ENCODE data around the gene HDDC2.

Gene HDDC2, protein sequence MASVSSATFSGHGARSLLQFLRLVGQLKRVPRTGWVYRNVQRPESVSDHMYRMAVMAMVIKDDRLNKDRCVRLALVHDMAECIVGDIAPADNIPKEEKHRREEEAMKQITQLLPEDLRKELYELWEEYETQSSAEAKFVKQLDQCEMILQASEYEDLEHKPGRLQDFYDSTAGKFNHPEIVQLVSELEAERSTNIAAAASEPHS

DNA sequence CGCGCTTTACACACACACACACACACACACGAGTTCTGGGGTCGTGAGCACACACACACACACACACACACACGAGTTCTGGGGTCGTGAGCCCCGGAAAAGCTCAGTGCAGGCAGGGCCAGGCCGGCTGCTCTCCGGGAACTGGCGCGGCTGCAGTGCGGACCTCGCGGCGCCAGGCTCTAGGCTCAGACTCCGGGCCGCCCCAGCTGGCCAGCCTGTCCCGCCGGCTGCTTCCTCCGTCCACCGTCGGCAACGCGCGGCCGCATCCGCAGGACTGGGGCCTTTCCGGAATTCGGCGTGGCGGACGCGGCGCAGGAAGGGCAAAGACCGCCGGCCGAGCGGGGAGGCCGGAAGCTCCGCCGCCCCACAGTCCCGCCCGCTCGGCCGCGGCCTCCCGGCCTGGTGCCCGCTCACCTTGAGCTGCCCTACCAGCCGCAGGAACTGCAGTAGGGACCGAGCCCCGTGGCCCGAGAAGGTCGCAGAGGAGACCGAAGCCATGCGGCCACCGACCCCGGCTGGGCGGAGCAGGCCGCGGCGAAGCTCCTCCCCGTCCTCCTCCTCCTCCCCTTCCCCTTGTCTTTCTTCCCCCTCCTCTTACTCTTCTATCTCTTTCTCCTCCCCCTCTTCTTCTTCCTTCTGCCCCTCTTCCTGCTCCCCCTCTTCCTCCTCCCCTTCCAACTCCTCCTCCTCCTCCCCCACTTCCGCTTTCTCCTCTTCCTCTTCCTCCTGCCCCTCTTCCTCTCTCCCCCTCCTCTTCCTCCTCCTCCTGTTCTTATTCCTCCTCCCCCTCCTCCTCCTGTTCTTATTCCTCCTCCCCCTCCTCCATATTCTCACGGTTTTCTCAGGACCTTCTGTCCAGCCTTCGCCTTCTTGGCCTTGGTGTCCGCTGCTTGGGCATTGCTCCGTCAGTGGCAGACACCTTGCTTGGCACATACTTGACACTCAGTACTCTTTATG lies at the start of gene HDDC2:
TSS of gene HDDC2 (minus strand) at position 533 of the 957 bp plus-strand sequence. CDS start at position 498, 35 bp downstream.
- DNase-seq = peak; percentile 38

- DNase-seq = no peak
Measured at GRCh38 chr6:125346926-125347563, 45.3 kb upstream of the HDDC2 start.

- no peak for DNase-seq
Measured at GRCh38 chr6:125346201-125346925, 44.6 kb upstream of the HDDC2 start.

- no peak for DNase-seq
Measured at GRCh38 chr6:125341460-125341859, 39.7 kb upstream of the HDDC2 start.

GRCh38 chr6:125340991-125341390 lies 39.2 kb upstream of the HDDC2 start:
- DNase-seq = no peak

GRCh38 chr6:125340175-125340835 lies 38.5 kb upstream of the HDDC2 start:
- DNase-seq = no peak

DNA sequence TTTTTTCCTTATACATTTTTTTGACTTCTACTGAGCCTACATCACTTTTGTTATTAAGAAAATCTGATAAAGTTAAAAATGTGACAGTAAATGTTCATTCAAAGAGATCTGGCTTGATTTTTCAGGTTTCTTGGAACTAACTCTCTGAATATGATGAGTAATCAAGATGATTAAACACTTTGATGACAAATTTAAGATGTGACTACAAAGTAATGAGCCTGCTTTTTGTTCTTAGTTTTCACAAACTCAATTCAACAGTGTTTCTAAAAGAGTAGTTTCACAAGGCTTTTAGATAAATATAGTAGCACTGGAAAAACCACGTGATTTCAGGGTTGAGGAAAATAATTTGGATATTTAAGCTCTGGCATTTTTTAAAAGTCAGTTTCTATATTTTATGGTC lies 37.9 kb upstream of the HDDC2 start:
- DNase-seq = no peak

- no peak for DNase-seq
Measured at GRCh38 chr6:125338381-125338780, 36.6 kb upstream of the HDDC2 start.

GRCh38 chr6:125337706-125338105 lies 35.9 kb upstream of the HDDC2 start:
- no peak for DNase-seq

- no peak for DNase-seq
Measured at GRCh38 chr6:125332664-125333063, 30.9 kb upstream of the HDDC2 start.

DNA sequence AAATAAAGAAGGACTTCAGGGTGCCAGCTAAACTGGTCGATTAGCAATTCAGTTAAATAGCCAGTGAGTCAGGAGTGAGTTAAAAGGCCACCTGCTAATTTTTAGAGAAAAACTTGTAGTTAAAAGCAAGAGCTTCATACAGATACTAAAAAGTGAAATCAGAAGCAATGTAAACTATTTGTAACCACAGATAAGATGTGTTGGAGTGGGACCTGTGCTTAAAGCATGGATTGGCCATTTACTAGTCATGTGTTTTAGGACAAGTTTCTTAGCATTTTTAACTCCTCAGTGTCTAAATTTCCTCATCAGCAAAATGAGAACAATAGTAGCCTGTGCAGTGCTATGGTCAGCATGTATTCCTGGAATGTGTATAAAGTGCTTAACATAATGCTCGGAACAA lies 23.8 kb upstream of the HDDC2 start:
- DNase-seq = no peak

GRCh38 chr6:125323376-125323775 lies 21.6 kb upstream of the HDDC2 start:
- no peak for DNase-seq

GRCh38 chr6:125316621-125317020 lies 14.9 kb upstream of the HDDC2 start:
- no peak for DNase-seq

DNA sequence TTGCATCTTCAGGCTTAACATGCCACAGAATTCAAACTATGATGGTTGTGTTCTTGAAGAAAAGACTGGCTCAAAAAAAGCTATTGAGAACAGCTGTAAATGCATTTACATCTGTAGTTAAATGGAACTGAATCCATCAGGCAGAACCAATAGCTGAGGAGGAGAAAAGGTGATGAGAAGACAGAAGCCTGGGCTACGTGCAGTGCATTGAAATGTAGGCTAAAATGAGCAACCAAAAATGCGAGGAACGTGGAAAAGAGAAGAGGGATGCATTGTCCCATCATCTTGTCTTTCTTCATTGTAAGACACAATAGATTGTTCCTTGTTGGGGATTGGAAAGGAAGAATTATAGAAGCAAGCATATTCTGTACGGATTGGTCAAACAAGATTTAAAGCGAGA lies 13.8 kb upstream of the HDDC2 start:
- no peak for DNase-seq

DNA sequence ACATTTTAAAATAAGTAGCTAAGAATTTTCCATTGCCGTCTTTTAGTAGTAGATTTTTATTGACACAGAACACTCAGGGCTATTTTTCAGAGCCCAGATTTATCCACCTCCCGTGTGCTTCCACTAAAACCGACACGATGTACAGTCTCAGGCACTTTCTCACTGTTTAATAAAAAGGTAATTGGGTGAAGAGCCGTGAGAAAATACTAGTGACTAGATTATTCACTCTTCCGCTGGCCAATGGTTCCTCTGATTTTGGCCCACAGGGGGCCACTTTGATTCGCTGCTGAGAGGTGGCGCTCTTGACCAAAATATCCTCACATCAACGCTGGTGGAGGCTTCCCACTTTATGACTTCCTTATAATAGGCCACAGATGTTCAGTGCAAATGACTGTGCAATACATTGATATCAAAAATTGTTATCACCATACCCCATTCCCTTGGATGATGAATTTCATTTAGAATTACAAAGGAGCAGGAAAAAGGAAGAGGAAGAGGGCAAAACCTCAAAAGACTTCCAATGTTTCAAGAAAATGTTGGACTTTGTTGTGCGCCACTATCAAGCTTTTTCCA lies 12.3 kb upstream of the HDDC2 start:
- DNase-seq = no peak

- no peak for DNase-seq
Measured at GRCh38 chr6:125312950-125313349, 11.2 kb upstream of the HDDC2 start.

- DNase-seq = no peak
Measured at GRCh38 chr6:125312478-125312877, 10.7 kb upstream of the HDDC2 start.

- no peak for DNase-seq
Measured at GRCh38 chr6:125310994-125311649, 9.4 kb upstream of the HDDC2 start.

DNA sequence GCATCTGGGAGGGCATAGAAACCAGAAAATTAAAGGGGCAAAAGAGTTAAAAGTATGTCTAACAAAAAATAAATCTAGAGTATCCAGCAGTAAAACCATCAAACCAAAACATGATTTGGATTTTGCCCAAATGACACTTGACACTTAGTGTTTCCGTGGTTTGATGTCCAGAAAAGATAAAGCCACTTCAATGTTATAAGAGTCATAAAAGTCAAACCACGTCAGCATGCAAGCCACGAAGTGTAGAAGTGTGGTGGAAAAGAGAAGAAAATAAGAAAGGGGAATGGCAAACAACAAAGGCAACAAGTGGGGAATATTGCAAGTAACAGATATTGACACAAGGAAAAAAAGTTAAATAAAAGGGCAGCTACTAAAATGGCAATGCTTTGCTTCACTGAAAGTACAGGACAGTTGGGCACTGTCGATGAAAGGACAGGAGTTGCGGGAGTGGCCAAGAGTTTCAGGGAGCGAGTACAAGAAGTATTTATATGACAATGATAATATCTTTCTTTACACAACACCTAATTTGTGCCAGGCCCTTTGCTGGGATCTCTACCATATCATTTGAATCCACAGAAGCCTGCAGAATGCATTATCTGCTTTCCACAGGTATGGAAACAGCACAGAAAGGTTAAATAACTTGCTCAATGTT lies 6.3 kb upstream of the HDDC2 start:
- no peak for DNase-seq

DNA sequence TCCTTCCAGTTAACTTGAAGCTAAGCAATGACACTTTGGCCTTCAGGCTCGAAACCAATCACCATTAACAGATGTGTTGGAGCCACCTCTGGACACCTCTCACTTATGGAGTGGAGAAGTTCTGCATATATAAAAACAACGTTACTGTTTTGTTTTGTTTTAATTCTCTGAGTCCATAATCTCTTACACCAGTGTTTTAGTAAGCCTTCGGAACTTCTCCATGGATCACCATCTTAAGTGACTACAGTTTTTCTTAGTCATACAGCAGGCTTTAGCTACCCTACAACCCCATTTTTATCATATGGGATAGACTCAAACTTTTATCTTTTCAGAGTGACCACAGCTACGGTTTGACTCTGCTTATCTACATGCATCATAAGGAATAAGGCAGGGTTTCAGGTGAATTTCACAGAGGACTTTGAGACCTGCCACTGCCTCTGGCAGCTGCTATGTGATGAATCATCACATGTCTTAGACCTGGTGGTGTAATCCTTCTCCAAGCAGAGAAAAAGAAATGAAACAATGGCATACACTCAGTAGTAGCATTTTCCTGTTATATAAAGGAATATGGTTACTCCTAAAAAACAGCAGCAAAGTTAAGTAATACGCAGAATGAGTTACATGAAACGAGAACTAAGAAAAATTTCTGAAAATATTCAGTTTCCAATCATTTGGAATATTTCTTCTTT lies 5.5 kb upstream of the HDDC2 start:
- DNase-seq = no peak
